ENCODE data around the gene OR6V1. TPM values are rescaled to one million over a fixed set of nuclear protein-coding genes. Genes with fewer than 3 reads are reported as not detected.

OR6V1 gene
- total RNA-seq, 1 experiment from 2014 or later: not detected

Other genes with a start within 250 kb of the OR6V1 start
- 12.6 TPM for gene EPHB6, start 197.3 kb upstream of the OR6V1 start, total RNA-seq (2021; ENCODE audit: unreplicated experiment)
- 1.7 TPM for gene TRPV6, start 166.6 kb upstream of the OR6V1 start, total RNA-seq (2021; ENCODE audit: unreplicated experiment)
- gene TRPV5, start 118.6 kb upstream of the OR6V1 start, total RNA-seq (2021; ENCODE audit: unreplicated experiment): not detected
- not detected for gene LLCFC1, start 112.9 kb upstream of the OR6V1 start, total RNA-seq (2021; ENCODE audit: unreplicated experiment)
- 0.91 TPM for gene KEL, start 90.0 kb upstream of the OR6V1 start, total RNA-seq (2021; ENCODE audit: unreplicated experiment)
- gene OR9A2, start 25.2 kb upstream of the OR6V1 start, total RNA-seq (2021; ENCODE audit: unreplicated experiment): not detected
- not detected for gene PIP, start 79.7 kb downstream of the OR6V1 start, total RNA-seq (2021; ENCODE audit: unreplicated experiment)
- gene TAS2R39, start 131.1 kb downstream of the OR6V1 start, total RNA-seq (2021; ENCODE audit: unreplicated experiment): not detected
- gene TAS2R40, start 169.7 kb downstream of the OR6V1 start, total RNA-seq (2021; ENCODE audit: unreplicated experiment): not detected
- gene GSTK1, start 211.1 kb downstream of the OR6V1 start, total RNA-seq (2021; ENCODE audit: unreplicated experiment): 83.6 TPM
- gene TMEM139, start 232.6 kb downstream of the OR6V1 start, total RNA-seq (2021; ENCODE audit: unreplicated experiment): 9.9 TPM
- 64.1 TPM for gene CASP2, start 236.0 kb downstream of the OR6V1 start, total RNA-seq (2021; ENCODE audit: unreplicated experiment)